Activated gamma-delta T cell (primary cell): ENCODE measurements around the gene HLA-F.

ENCODE experiments used
- DNase-seq: peaks from one replicate; lab custom pipeline; 2025; lab: John Stamatoyannopoulos, UW

The HLA-F gene

GRCh38 chr6:29744131-29744530 is 20.9 kb downstream of the HLA-F start:
- no peak for DNase-seq

GRCh38 chr6:29744621-29745020 is 21.4 kb downstream of the HLA-F start:
- DNase-seq = no peak

GRCh38 chr6:29745386-29745785 is 22.2 kb downstream of the HLA-F start:
- no peak for DNase-seq

DNA sequence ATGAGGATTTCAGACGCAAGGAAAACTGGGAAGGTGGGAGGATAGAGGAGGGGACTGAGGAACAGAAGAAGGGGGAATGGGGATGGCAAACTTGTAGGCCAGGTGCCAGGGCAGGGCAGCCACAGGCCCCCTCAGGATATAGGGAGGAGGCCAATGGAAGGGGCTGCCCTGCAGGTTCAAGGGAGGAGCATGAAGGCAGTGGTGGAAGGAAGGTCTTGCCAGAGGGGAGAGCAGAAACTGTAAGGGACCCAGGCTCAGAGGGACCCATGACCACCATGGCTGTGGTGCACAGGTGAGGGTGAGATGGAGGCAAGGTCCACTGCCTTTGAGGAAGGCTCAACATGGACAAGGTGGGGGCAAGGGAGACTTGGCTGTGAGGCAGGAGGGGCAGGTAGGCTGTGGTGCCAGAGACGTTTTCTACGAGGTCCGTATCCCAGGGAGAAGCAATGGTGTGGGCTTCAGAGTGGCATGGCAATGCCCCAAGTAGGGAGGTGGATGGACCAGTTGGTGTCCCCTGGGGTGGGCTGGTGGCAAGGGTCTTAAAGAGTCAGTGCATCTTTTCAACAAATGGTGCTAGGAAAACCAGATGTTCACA is 22.7 kb downstream of the HLA-F start:
- no peak for DNase-seq

DNA sequence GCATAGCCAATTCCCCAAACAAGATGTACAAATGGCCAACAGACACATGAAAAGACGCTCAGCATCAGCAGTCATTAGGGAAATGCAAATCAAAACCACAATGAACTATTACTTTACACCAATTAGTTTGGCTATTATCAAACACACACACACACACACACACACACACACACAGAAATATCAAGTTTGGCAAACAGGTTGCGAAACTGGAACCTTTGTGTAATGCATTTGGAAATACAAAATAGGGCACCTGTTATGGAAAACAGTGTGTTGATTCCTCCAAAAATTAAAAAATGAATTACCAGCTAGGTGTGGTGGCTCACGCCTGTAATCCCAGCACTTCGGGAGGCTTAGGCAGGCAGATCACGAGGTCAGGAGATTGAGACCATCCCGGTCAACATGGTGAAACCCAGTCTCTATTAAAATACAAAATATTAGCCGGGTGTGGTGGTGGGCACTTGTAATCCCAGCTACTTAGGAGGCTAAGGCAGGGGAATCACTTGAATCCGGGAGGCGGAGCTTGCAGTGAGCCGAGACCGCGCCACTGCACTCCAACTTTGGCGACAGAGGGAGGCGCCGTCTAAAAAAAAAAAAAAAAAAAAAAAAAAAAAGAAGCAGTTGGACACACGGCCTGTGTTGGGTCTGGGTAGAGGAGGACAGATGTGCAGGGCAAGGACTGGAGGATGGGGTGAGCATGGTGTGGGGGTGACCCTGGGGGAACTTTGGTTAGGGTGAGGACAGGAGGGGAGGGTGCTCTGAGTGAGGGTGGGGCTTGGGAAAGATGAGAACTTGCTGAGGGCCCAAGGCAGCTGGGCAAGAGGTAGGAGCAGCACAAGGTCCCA is 23.8 kb downstream of the HLA-F start:
- no peak for DNase-seq

DNA sequence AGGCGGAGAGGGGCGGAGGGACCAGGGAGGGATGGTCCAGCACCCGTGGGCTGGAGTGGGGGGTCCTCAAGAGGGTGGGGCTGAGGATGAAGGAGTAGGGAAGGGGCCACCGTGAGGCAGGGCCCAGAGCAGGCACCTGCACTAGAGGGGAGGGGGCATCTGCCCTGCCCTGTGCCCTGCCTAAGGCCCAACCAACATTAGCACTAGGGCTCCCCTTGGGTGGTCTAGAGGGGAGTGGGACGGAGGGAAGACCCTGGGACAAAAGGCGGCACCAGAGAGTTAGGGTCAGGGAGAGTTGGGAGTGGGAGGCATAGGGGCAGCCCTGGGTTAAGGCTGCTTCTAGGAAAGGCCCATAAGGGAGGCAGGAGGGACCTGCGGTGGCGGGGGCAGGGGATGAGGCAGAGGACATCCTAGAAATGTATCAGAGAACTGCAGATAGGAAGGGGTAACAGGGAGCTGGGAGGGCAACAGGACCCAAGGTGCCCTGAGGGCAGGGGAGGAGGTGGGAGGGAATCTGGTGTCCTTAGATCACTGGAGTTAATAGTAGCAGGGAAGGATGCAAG is 24.5 kb downstream of the HLA-F start:
- no peak for DNase-seq

- DNase-seq = peak; percentile 73
Measured at GRCh38 chr6:29748391-29749307, 25.4 kb downstream of the HLA-F start.

DNA sequence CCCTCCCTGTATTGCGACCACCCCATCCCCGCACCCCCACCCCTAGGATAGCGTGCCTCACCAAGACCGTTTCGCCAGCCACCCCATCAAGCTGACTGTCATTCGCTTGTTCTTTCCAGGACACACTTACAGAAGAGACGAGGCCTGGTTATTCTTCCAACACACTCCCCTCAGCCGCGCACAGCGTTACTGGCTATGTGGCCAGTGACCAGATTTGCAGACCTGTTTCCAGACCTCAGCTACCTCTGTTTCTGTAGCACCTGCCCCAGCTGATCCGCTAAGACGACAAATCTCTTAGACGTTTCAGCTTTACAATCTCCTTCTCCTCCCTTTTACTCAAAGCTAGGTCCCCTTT is 26.1 kb downstream of the HLA-F start:
- DNase-seq = no peak

GRCh38 chr6:29749668-29750067 is 26.4 kb downstream of the HLA-F start:
- no peak for DNase-seq

DNA sequence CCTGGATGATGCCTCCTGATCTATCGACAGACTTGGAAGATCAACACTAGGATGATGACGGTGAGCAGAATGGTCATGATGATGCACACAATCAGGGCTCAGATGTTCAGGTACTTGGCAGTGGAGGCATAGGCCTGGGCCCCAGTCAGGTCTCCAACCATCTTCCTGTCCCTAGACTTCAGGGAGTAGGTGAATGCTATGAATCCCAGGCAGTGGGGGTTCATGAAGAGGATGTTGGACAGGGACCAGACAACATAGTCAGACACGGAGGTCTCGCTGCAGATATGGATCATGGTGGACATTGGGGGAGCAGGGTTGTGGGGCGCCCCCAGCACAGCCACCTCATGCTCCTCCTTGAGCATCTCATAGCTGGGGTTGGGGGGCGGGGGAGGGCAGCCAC is 27.5 kb downstream of the HLA-F start:
- DNase-seq = no peak

DNA sequence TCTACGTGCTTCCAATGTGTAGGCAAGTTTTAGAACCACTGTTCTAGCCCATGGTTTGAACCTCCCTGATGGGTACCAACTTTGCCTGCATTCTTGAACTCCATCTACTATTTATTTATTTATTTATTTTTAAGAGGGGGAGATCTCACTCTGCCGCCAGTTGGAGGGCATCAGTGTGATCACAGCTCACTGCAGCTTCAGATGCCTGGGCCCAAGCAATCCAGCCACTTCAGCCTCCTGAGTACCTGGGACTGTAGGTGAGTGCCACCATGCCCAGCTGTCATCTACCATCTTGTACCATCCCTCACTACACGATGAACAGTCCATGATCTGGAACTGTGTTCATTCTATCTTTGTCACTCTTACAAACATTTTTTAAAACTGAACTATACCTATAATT is 28.2 kb downstream of the HLA-F start:
- no peak for DNase-seq

GRCh38 chr6:29752451-29753308 is 29.4 kb downstream of the HLA-F start:
- DNase-seq = peak; percentile 67

DNA sequence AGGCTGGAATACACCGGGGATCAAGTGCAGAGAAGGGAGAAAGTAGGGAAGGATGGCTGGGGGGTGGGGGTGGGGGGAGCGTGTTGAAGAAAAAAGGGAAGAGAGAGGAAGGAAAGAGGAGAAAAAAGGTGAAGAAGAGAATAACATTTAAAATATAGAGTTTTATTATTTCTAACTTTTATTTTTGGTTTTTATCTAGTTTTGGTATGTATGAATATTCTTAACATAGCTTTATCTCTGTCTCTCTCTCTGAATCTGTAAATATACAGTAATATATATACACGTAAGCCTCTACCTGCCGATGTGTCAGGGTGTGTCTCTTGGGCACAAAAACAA is 30.0 kb downstream of the HLA-F start:
- no peak for DNase-seq

DNA sequence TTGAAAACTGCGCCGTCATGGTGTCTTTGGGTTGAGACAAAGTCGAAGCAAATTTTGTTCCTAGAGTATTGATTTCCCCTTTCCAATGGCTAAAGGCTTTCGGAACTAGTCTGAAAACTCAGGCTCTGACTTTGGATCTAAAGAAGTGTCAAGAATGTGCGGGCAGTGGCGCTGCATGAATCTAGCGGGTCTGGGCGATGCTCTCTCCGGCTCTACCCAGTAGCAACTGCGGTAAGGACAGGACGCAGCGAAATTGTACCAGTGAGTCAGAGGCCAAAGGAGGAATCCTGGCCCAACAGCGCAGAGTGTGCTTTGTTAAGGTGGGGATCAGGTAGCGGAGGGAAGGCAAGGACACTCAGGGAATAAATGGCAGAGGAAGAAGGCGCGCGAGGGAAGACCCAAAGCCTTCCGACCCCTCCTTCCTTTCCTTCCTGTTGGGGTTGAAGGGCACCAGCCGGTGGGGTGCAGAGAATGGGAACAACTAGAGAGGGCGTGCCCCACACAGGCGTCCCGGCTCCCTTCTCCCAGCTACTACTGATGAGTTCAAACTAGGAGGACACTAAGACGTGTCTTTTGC is 32.1 kb downstream of the HLA-F start:
- DNase-seq = no peak

DNA sequence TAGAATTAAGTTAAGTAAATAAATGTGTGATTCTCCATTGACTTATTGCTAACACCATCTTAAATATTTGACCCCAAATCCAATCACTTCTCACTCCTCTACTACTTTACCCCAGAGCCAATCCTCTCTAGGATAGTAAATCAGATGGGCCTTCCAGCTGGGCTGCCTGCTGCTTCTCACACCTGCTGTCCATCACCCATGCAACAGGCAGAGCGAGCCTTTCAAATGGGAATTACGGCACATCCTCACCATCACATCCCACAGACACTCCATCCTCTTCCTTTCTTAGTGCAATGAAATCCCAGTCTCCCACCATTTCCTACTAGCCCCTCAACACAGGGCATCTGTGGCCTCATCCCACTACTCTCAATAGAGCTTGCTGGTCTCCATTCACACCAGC is 34.0 kb downstream of the HLA-F start:
- no peak for DNase-seq

GRCh38 chr6:29757701-29758293 is 34.6 kb downstream of the HLA-F start:
- DNase-seq = no peak

GRCh38 chr6:29758761-29759160 is 35.5 kb downstream of the HLA-F start:
- no peak for DNase-seq

GRCh38 chr6:29759457-29759856 is 36.2 kb downstream of the HLA-F start:
- DNase-seq = no peak

DNA sequence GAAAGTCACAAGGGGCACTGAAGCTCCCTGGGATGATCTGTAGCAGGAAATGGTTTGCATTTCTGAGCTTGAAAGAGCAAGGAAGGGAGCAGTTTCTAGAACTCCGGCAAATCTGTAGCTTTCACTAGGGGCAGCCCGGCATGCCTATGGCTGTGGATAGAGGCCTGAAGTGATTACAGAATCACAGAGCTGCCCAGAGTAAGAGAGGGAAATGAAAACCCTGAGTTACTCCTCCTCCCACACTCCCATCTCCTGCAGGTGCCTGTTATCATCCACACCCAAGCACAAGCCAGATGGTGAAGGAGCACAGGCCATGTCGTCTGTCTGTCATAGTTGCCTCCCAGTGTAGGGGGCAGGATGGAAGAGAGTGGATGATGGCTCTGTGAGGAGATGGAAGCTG is 37.1 kb downstream of the HLA-F start:
- DNase-seq = no peak

DNA sequence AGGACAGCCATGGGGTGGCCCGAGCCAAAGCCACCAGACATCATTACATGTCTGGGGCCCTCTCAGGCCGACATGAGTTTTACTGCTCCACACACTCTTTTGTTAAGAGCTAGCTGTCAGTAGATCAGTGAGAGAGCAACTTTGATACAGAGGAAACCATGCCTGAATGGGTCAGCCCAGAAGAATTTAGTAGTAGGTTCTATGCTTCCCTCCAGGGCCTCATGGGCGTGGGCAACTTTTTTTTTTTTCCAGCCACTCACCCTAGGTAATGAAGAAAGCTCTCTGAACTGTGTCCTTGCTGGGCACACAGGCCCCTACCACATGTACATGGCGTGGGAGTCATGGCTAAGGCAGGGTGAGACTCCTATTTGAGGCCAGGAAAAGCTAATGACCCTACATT is 38.8 kb downstream of the HLA-F start:
- no peak for DNase-seq

DNA sequence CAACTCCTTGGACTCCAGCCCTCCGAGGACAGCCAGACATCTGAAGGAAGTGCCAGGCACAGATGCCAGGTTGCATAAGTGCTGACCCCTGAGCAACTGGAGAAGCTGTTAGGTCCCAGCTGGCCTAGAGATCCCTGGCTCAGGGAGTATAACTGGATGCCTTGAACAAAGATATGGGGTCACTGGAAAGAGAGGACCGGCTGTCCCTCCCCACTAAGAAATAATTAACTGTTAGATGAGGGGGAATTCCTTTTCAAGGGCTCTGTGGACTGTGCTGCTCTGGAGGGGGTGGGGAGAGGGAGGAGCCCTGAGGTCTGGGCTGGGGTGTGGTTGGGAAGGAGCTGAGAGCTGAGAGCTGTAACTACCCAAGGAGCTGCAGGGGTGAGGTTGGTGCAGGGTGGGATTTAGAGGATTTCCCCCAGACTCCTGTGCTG is 39.6 kb downstream of the HLA-F start:
- DNase-seq = no peak
